Stomach (tissue), 9 donors: ENCODE results near the gene CCNJL. TPM values are rescaled to one million over a fixed set of nuclear protein-coding genes. Genes with fewer than 3 reads are reported as not detected.

ENCODE experiments used
- DNase-seq, 2 donors: peaks; one replicate each; pipeline versions ENCODE4 v3.0.0 to v3.0.0-alpha.2; 2013 to 2019
- H3K27ac ChIP-seq, 5 donors: fragments of 200-600 bp in 4 of 5; sonication (generic) in 4 of 5; one replicate each; pipeline ENCODE4 v1.5.1; 2013 to 2019; ENCODE audit warnings: mild to moderate bottlenecking in 1 of 5, moderate library complexity in 1 of 5
- H3K27me3 ChIP-seq, 3 donors: fragments of 200-600 bp; sonication (generic); one replicate each; pipeline ENCODE4 v1.5.1; 2017 to 2019; ENCODE audit warnings: mixed run types in 1 of 3
- H3K36me3 ChIP-seq, 4 donors: fragments of 200-600 bp; sonication (generic); 1 replicate in 3 of 4; 2 replicates in 1 of 4; pipeline ENCODE4 v1.5.1; 2016 to 2019
- H3K4me1 ChIP-seq, 4 donors: fragments of 200-600 bp; sonication (generic); one replicate each; pipeline ENCODE4 v1.5.1; 2016 to 2019
- H3K4me3 ChIP-seq, 4 donors: fragments of 200-600 bp; sonication (generic) in 3 of 4; one replicate each; pipeline ENCODE4 v1.5.1; 2016 to 2019; ENCODE audit warnings: mild to moderate bottlenecking in 1 of 4
- H3K9me3 ChIP-seq, 4 donors: fragments of 200-600 bp; sonication (generic); one replicate each; pipeline ENCODE4 v1.5.1; 2016 to 2019
- CTCF ChIP-seq, 7 experiments: fragments of 450-650 bp in 4 of 7; fragments of 200-600 bp in 3 of 7; sonication (generic) in 3 of 7; IDR thresholded peaks; one replicate each; pipeline ENCODE4 v1.5.1; 2016 to 2019; ENCODE audit warnings: antibody characterized with exemption in 7 of 7, control low read depth in 2 of 7, mild to moderate bottlenecking in 1 of 7
- EP300 ChIP-seq: sonication (generic); formaldehyde crosslinking; IDR thresholded peaks from one replicate; pipeline ENCODE4 v1.6.1; 2017; ENCODE audit warnings: antibody characterized with exemption
- POLR2A ChIP-seq, 4 donors: fragments of 450-650 bp; IDR thresholded peaks; one replicate each; pipeline ENCODE4 v1.6.1; 2016; ENCODE audit warnings: antibody characterized with exemption in 4 of 4, control low read depth in 2 of 4, mild to moderate bottlenecking in 1 of 4, moderate library complexity in 1 of 4
- POLR2AphosphoS5 ChIP-seq, 3 donors: sonication (generic); formaldehyde crosslinking; IDR thresholded peaks; one replicate each; pipeline ENCODE4 v1.6.1; 2016; ENCODE audit warnings: antibody characterized with exemption in 3 of 3
- WGBS, 5 donors: extraction: QIAGEN DNeasy Blood & Tissue Kit in 3 of 5; methylation state at CpG; one replicate each; pipeline versions ENCODE4 v1.1.5 to v1.1.7; 2013 to 2018; 5-methylcytosine and 5-hydroxymethylcytosine counted together
- intact Hi-C: fragments of 100-400 bp; cut with DNase I; formaldehyde crosslinking; loops from one replicate; pipeline ENCODE4 v1.15.1; 2023; ENCODE audit warnings: low total_unique reads
- polyA plus RNA-seq, 3 donors: library from polyadenylated mRNA; stranded (reverse); fragments of 200-250 nt; gene quantifications; one replicate each; pipeline ENCODE4 v1.2.3, GENCODE V29; 2013
- total RNA-seq, 5 donors: library from RNA; depleted of rRNA; stranded (reverse); fragments of >200 nt; gene quantifications; one replicate each; pipeline versions ENCODE4 v1.1.0 to v1.2.3, GENCODE V29; 2014 to 2016
- donor health status: healthy with polysubstance abuse.
- donor health status: Bipolar disorder and iron deficiency.
- donor health status: healthy.

The CCNJL gene
- total and polyA plus RNA-seq, 8 donors = 1.4 to 104 (median 3.5) TPM

- Histone ChIP-seq H3K36me3 (no peaks in the 10 kb centered on the region), H3K4me3 (no peak overlapping the region), H3K27me3 (no peaks in the 10 kb centered on the region), H3K4me1 (no peaks in the 10 kb centered on the region), H3K9me3 (no peaks in the 10 kb centered on the region), H3K27ac (no peak overlapping the region)
- TF ChIP-seq CTCF (IDR thresholded peaks at IDR 0.05) (no peak), POLR2AphosphoS5 (IDR thresholded peaks at IDR 0.05) (no peak), POLR2A (IDR thresholded peaks at IDR 0.05) (no peak), EP300 (no peak)
- intact Hi-C loops = no loop called here
- WGBS, 5 donors = 90 to 100% (median 98%) methylated on average over 1 of the region's 1 CpG; no CpG with 5 or more reads in 1 of the 5 donors
- no peak for DNase-seq
These were observed 15.4 kb downstream of the CCNJL start for GRCh38 chr5:160297004-160297403.

- H3K27me3 ChIP-seq = no peaks in the 10 kb centered on the region
- no peaks in the 10 kb centered on the region for H3K36me3 ChIP-seq
- intact Hi-C loops = no loop called here
- H3K27ac ChIP-seq = no peak overlapping the region
- H3K4me3 ChIP-seq = no peak overlapping the region
- no peak for TF ChIP-seq CTCF (IDR thresholded peaks at IDR 0.05)
- TF ChIP-seq EP300 = no peak
- no peak for TF ChIP-seq POLR2A (IDR thresholded peaks at IDR 0.05)
- no peak for TF ChIP-seq POLR2AphosphoS5 (IDR thresholded peaks at IDR 0.05)
- 94 to 100% (median 97%) methylated on average over 4 of the region's 4 CpGs for WGBS, 5 donors
- DNase-seq = peak in 1 of 2 donors; percentile 2
- H3K9me3 ChIP-seq = no peaks in the 10 kb centered on the region
- no peaks in the 10 kb centered on the region for H3K4me1 ChIP-seq
These were observed 15.9 kb downstream of the CCNJL start for GRCh38 chr5:160296496-160296895.

GRCh38 chr5:160293901-160294561, 18.3 kb downstream of the CCNJL start:
- no peaks in the 10 kb centered on the region for H3K36me3 ChIP-seq
- H3K4me1 ChIP-seq = peaks cover 0 to 11% (median 9%) of the 10 kb centered on the region in 4 donors
- peak; percentile 25 to 67 for DNase-seq
- intact Hi-C loops = no loop called here
- no peaks in the 10 kb centered on the region for H3K9me3 ChIP-seq
- H3K27me3 ChIP-seq = no peaks in the 10 kb centered on the region
- H3K27ac ChIP-seq = peak overlapping the region in 2 of 5 donors; percentile 30 to 52
- no peak overlapping the region for H3K4me3 ChIP-seq
- WGBS, 5 donors = 56 to 77% (median 64%) methylated on average over 13 of the region's 13 CpGs
- TF ChIP-seq POLR2AphosphoS5 (IDR thresholded peaks at IDR 0.05) = no peak
- no peak for TF ChIP-seq EP300
- no peak for TF ChIP-seq POLR2A (IDR thresholded peaks at IDR 0.05)
- TF ChIP-seq CTCF (IDR thresholded peaks at IDR 0.05) = no peak

- H3K36me3 ChIP-seq = no peaks in the 10 kb centered on the region
- intact Hi-C loops = no loop called here
- peaks cover 0 to 14% (median 10%) of the 10 kb centered on the region in 4 donors for H3K4me1 ChIP-seq
- H3K4me3 ChIP-seq = no peak overlapping the region
- H3K9me3 ChIP-seq = no peaks in the 10 kb centered on the region
- H3K27me3 ChIP-seq = no peaks in the 10 kb centered on the region
- TF ChIP-seq POLR2A (IDR thresholded peaks at IDR 0.05) (no peak), POLR2AphosphoS5 (IDR thresholded peaks at IDR 0.05) (no peak), CTCF (IDR thresholded peaks at IDR 0.05) (no peak), EP300 (no peak)
- 93 to 96% (median 94%) methylated on average over 10 of the region's 10 CpGs for WGBS, 5 donors
- peak in 1 of 2 donors; percentile 20 for DNase-seq
- peak overlapping the region in 2 of 5 donors; percentile 30 to 52 for H3K27ac ChIP-seq
These were observed 19.0 kb downstream of the CCNJL start for GRCh38 chr5:160293386-160293785.
